Measurements from ENCODE around the gene SMIM8.

The SMIM8 gene

GRCh38 chr6:87334683-87335082 lies 12.3 kb downstream of the SMIM8 start:
- DNase-seq (ENCODE audit: low read depth in 2 of 2): no peak

GRCh38 chr6:87336367-87336766 lies 14.0 kb downstream of the SMIM8 start:
- no peak for DNase-seq (ENCODE audit: low read depth in 2 of 2)

- no peak for DNase-seq (ENCODE audit: low read depth in 2 of 2)
These were observed 17.8 kb downstream of the SMIM8 start for GRCh38 chr6:87340230-87340629.

GRCh38 chr6:87341158-87341557 lies 18.8 kb downstream of the SMIM8 start:
- DNase-seq (ENCODE audit: low read depth in 2 of 2): no peak

GRCh38 chr6:87341899-87342298 lies 19.5 kb downstream of the SMIM8 start:
- no peak for DNase-seq (ENCODE audit: low read depth in 2 of 2)

- DNase-seq (ENCODE audit: low read depth in 2 of 2): no peak
These were observed 20.4 kb downstream of the SMIM8 start for GRCh38 chr6:87342829-87343228.

GRCh38 chr6:87344731-87345130 lies 22.3 kb downstream of the SMIM8 start, which contains the start of gene C6orf163:
Gene C6orf163 (plus strand): TSS chr6:87344813. CDS start chr6:87345100, 287 bp downstream.
- DNase-seq (ENCODE audit: low read depth in 2 of 2): no peak

- DNase-seq (ENCODE audit: low read depth in 2 of 2): no peak
These were observed 24.3 kb downstream of the SMIM8 start for GRCh38 chr6:87346700-87347099.

- DNase-seq (ENCODE audit: low read depth in 2 of 2): no peak
These were observed 27.5 kb downstream of the SMIM8 start for GRCh38 chr6:87349896-87350295.

- no peak for DNase-seq (ENCODE audit: low read depth in 2 of 2)
These were observed 28.1 kb downstream of the SMIM8 start for GRCh38 chr6:87350516-87350915.

GRCh38 chr6:87351583-87351982 lies 29.2 kb downstream of the SMIM8 start:
- no peak for DNase-seq (ENCODE audit: low read depth in 2 of 2)

- DNase-seq (ENCODE audit: low read depth in 2 of 2): no peak
These were observed 33.8 kb downstream of the SMIM8 start for GRCh38 chr6:87356181-87356580.

- DNase-seq (ENCODE audit: low read depth in 2 of 2): no peak
These were observed 35.2 kb downstream of the SMIM8 start for GRCh38 chr6:87357479-87358196.

GRCh38 chr6:87364602-87365252 lies 42.3 kb downstream of the SMIM8 start:
- DNase-seq (ENCODE audit: low read depth in 2 of 2): no peak

- no peak for DNase-seq (ENCODE audit: low read depth in 2 of 2)
These were observed 43.9 kb downstream of the SMIM8 start for GRCh38 chr6:87366072-87366827.

- no peak for DNase-seq (ENCODE audit: low read depth in 2 of 2)
These were observed 44.5 kb downstream of the SMIM8 start for GRCh38 chr6:87366899-87367298.

GRCh38 chr6:87373377-87373776 lies 51.0 kb downstream of the SMIM8 start:
- DNase-seq (ENCODE audit: low read depth in 2 of 2): no peak

GRCh38 chr6:87375315-87375714 lies 52.9 kb downstream of the SMIM8 start:
- DNase-seq (ENCODE audit: low read depth in 2 of 2): no peak

- DNase-seq (ENCODE audit: low read depth in 2 of 2): no peak
These were observed 54.3 kb downstream of the SMIM8 start for GRCh38 chr6:87376643-87377042.

GRCh38 chr6:87378947-87379346 lies 56.6 kb downstream of the SMIM8 start:
- DNase-seq (ENCODE audit: low read depth in 2 of 2): no peak

- no peak for DNase-seq (ENCODE audit: low read depth in 2 of 2)
These were observed 60.5 kb downstream of the SMIM8 start for GRCh38 chr6:87382861-87383260.

GRCh38 chr6:87384038-87384437 lies 61.6 kb downstream of the SMIM8 start:
- no peak for DNase-seq (ENCODE audit: low read depth in 2 of 2)

- no peak for DNase-seq (ENCODE audit: low read depth in 2 of 2)
These were observed 62.1 kb downstream of the SMIM8 start for GRCh38 chr6:87384449-87384848.
